GM12872 (cell line): ENCODE measurements around the gene XRN1.

ENCODE experiments used
- CTCF ChIP-seq: IDR thresholded peaks from 3 replicates; pipeline ENCODE4 v1.5.1; 2011; ENCODE audit warnings: low read depth, mild to moderate bottlenecking, low read length, moderate library complexity; ENCODE audit not compliant: insufficient read depth

Gene XRN1

GRCh38 chr3:142296507-142296906 is 151.3 kb downstream of the XRN1 start:
- no peak for TF ChIP-seq CTCF

GRCh38 chr3:142287866-142288638 is 159.8 kb downstream of the XRN1 start:
- no peak for TF ChIP-seq CTCF

DNA sequence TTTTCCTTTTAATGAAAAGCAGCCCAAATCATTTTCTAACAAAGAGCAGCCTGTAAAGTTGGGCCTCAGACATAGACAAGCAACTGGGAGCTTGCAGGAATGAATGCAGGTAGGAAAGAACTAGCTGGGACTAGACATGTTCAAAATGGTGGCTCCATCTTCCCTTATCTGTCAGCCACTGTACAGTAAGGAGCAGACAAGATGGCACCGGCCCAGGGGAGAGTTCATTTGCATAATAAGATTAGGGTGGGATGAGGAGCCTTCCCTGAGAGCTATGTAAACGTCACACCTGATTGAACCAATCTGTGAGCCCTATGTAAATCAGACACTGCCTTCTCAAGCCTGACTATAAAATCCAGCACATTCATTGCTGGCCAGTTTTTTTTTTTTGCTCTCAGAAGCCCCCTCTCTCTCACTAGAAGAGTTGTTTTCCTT is 162.7 kb downstream of the XRN1 start:
- no peak for TF ChIP-seq CTCF

- no peak for TF ChIP-seq CTCF
Observed at GRCh38 chr3:142282503-142282902, 165.3 kb downstream of the XRN1 start.

GRCh38 chr3:142281474-142281873 is 166.4 kb downstream of the XRN1 start:
- TF ChIP-seq CTCF, result no peak

DNA sequence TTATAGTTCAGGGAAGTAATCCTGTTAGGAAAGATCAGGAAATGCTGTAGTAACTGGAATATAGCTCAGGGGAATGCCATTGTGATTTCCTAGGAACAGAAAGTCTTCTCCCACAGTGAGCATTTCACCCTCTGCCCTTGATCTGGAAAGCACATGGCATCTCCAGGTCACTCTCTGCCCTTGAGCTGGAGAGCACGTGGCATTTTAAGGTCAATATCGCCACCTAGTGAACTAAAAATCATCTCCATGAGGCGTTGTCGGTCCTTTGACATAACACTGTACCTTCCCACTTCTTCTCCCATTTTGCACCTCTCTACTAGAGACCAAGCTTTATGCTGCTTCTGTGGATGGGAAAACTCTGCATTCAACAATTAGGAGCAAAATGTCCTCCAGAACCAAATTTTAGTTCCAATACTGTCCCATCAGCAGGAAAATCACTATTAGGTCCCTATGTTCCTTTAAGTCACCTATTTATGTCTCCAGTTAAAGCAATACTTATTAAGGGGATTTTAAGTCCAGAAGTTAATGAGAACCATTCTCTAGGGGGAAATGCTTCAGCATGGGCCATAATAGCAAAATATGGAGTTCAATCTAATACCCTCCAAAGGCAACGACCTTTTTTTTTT is 167.8 kb downstream of the XRN1 start:
- peak; percentile 65 for TF ChIP-seq CTCF

DNA sequence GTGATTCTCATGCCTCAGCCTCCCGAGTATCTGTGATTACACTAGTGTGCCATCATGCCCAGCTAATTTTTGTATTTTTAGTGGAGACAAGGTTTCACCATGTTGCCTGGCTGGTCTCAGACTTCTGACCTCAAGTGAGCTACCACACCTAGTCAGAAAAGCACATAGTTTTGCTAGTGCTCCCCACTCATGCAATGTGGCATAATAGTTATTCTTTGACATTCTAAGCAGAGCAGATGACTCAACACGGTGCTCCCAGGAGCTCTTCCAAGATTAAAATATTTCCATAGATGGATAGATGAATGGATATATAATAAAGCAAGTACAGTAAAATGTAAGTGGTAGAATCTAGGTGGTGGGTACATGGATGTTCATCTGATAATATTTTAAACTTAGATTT is 169.4 kb downstream of the XRN1 start:
- TF ChIP-seq CTCF, result no peak
